ENCODE measurements around the gene HMGB1. TPM values are rescaled to one million over a fixed set of nuclear protein-coding genes. Genes with fewer than 3 reads are reported as not detected.

HMGB1 gene
- total RNA-seq, 2 experiments from 2014 or later = 666 to 676 TPM

GRCh38 chr13:30504081-30504480, 38.3 kb upstream of the HMGB1 start:
- Mint-ChIP-seq H3K27me3 (no peaks in the 10 kb centered on the region), H3K9me3 (no peaks in the 10 kb centered on the region), H3K36me3 (ENCODE audit: low read depth) (no peaks in the 10 kb centered on the region), H3K4me3 (no peak overlapping the region), H3K27ac (no peak overlapping the region), H3K4me1 (ENCODE audit: low read depth) (peaks cover 13% of the 10 kb centered on the region)
- ATAC-seq (no peak), DNase-seq (no peak)
- intact Hi-C loops (cut with micrococcal nuclease) = no loop called here
- no peak for TF ChIP-seq CTCF (IDR thresholded peaks at IDR 0.05)
- CTCF ChIA-PET = interaction anchor here (1.3 kb wide), 1 partner anchor 372 kb away, joined by 4 read pairs; no protein-coding TSS in a partner anchor
- POLR2A ChIA-PET = interaction anchor here (0.6 kb wide), 2 partner anchors 35 to 38 kb away, joined by 3 to 4 read pairs; partner anchors contain the start of gene HMGB1

GRCh38 chr13:30502237-30502636, 36.5 kb upstream of the HMGB1 start:
- intact Hi-C loops (cut with micrococcal nuclease) = no loop called here
- ChIA-PET CTCF (no interaction called here), POLR2A (no interaction called here)
- DNase-seq (no peak), ATAC-seq (no peak)
- Mint-ChIP-seq H3K36me3 (ENCODE audit: low read depth) (no peaks in the 10 kb centered on the region), H3K4me1 (ENCODE audit: low read depth) (peaks cover 13% of the 10 kb centered on the region), H3K27me3 (no peaks in the 10 kb centered on the region), H3K9me3 (no peaks in the 10 kb centered on the region), H3K27ac (no peak overlapping the region), H3K4me3 (no peak overlapping the region)
- no peak for TF ChIP-seq CTCF (IDR thresholded peaks at IDR 0.05)

- intact Hi-C loops (cut with micrococcal nuclease) = no loop called here
- DNase-seq = no peak
- ATAC-seq = no peak
- ChIA-PET CTCF (no interaction called here), POLR2A (no interaction called here)
- no peak for TF ChIP-seq CTCF (IDR thresholded peaks at IDR 0.05)
- Mint-ChIP-seq H3K4me1 (ENCODE audit: low read depth) (peaks cover 11% of the 10 kb centered on the region), H3K9me3 (no peaks in the 10 kb centered on the region), H3K27ac (no peak overlapping the region), H3K27me3 (no peaks in the 10 kb centered on the region), H3K36me3 (ENCODE audit: low read depth) (no peaks in the 10 kb centered on the region), H3K4me3 (no peak overlapping the region)
Measured at GRCh38 chr13:30499338-30499737, 33.6 kb upstream of the HMGB1 start.

- no peak overlapping the region for H3K4me3 Mint-ChIP-seq
- intact Hi-C loops (cut with micrococcal nuclease) = no loop called here
- H3K27me3 Mint-ChIP-seq = no peaks in the 10 kb centered on the region
- H3K9me3 Mint-ChIP-seq = no peaks in the 10 kb centered on the region
- ChIA-PET POLR2A (no interaction called here), CTCF (no interaction called here)
- DNase-seq = no peak
- ATAC-seq = no peak
- H3K4me1 Mint-ChIP-seq (ENCODE audit: low read depth) = peaks cover 4% of the 10 kb centered on the region
- H3K36me3 Mint-ChIP-seq (ENCODE audit: low read depth) = no peaks in the 10 kb centered on the region
- no peak overlapping the region for H3K27ac Mint-ChIP-seq
- TF ChIP-seq CTCF (IDR thresholded peaks at IDR 0.05) = no peak
Measured at GRCh38 chr13:30496147-30496546, 30.4 kb upstream of the HMGB1 start.

- CTCF ChIA-PET = no interaction called here
- peaks cover 4% of the 10 kb centered on the region for H3K4me1 Mint-ChIP-seq (ENCODE audit: low read depth)
- H3K4me3 Mint-ChIP-seq = no peak overlapping the region
- POLR2A ChIA-PET = no interaction called here
- intact Hi-C loops (cut with micrococcal nuclease) = no loop called here
- no peak overlapping the region for H3K27ac Mint-ChIP-seq
- DNase-seq (no peak), ATAC-seq (no peak)
- TF ChIP-seq CTCF (IDR thresholded peaks at IDR 0.05) = no peak
- H3K36me3 Mint-ChIP-seq (ENCODE audit: low read depth) = no peaks in the 10 kb centered on the region
- no peaks in the 10 kb centered on the region for H3K27me3 Mint-ChIP-seq
- H3K9me3 Mint-ChIP-seq = no peaks in the 10 kb centered on the region
Measured at GRCh38 chr13:30495746-30496145, 30.0 kb upstream of the HMGB1 start.

All from activated CD8-positive, alpha-beta T cell treated with anti-CD3 and anti-CD28 coated beads for 36 hours (primary cell).